Activated B cell treated with CpG ODN at 0.5 μM for 24 hours (primary cell): ENCODE data around the gene LCNL1. TPM values are rescaled to one million over a fixed set of nuclear protein-coding genes. Genes with fewer than 3 reads are reported as not detected.
A peak's percentile ranks its signal among the peaks of the same experiment; 100 is the strongest.

Experiments used
- ATAC-seq: fragments of 200-7000 bp; cut with Tn5 transposase; one replicate; pipeline ENCODE4 v1.10.0; 2021; ENCODE audit warnings: low read depth, mild to moderate bottlenecking, moderate library complexity
- CTCF ChIA-PET: fragments of 350-600 bp; sonication (Branson Sonifier 250); formaldehyde crosslinking; loops from one replicate; lab custom pipeline; 2021; ENCODE audit warnings: antibody characterized with exemption; lab: Charles Lee
- POLR2A ChIA-PET: fragments of 350-600 bp; sonication (Branson Sonifier 250); formaldehyde crosslinking; loops from one replicate; lab custom pipeline; 2021; ENCODE audit warnings: antibody characterized with exemption; lab: Charles Lee
- DNase-seq: peaks from one replicate; pipeline ENCODE4 v3.0.0; 2022
- H3K27ac Mint-ChIP-seq: one replicate; pipeline ENCODE4 v1.8.0; 2020; ENCODE audit warnings: mixed read lengths
- H3K27me3 Mint-ChIP-seq: one replicate; pipeline ENCODE4 v1.8.0; 2021; ENCODE audit warnings: mixed read lengths
- H3K36me3 Mint-ChIP-seq: one replicate; pipeline ENCODE4 v1.8.0; 2021; ENCODE audit warnings: low read depth, mixed read lengths
- H3K4me1 Mint-ChIP-seq: one replicate; pipeline ENCODE4 v1.8.0; 2021; ENCODE audit warnings: mixed read lengths
- H3K4me3 Mint-ChIP-seq: one replicate; pipeline ENCODE4 v1.8.0; 2020; ENCODE audit warnings: mild to moderate bottlenecking, mixed read lengths
- H3K9me3 Mint-ChIP-seq: one replicate; pipeline ENCODE4 v1.8.0; 2020; ENCODE audit warnings: mixed read lengths
- intact Hi-C: fragments of 100-400 bp; cut with micrococcal nuclease; formaldehyde crosslinking; loops from one replicate; pipeline ENCODE4 v1.15.1; 2024
- total RNA-seq: library from RNA; stranded (reverse); gene quantifications from 2 replicates; pipeline ENCODE4 v1.2.3, GENCODE V29; 2022
- TF ChIP-seq, protein P1 (sequence below): fragments of 200-600 bp; IDR thresholded peaks from one replicate; pipeline ENCODE4 v1.8.0; 2022; ENCODE audit warnings: antibody characterized with exemption, mild to moderate bottlenecking

LCNL1 gene
- total RNA-seq, 1 donor from 2014 or later = not detected

DNA sequence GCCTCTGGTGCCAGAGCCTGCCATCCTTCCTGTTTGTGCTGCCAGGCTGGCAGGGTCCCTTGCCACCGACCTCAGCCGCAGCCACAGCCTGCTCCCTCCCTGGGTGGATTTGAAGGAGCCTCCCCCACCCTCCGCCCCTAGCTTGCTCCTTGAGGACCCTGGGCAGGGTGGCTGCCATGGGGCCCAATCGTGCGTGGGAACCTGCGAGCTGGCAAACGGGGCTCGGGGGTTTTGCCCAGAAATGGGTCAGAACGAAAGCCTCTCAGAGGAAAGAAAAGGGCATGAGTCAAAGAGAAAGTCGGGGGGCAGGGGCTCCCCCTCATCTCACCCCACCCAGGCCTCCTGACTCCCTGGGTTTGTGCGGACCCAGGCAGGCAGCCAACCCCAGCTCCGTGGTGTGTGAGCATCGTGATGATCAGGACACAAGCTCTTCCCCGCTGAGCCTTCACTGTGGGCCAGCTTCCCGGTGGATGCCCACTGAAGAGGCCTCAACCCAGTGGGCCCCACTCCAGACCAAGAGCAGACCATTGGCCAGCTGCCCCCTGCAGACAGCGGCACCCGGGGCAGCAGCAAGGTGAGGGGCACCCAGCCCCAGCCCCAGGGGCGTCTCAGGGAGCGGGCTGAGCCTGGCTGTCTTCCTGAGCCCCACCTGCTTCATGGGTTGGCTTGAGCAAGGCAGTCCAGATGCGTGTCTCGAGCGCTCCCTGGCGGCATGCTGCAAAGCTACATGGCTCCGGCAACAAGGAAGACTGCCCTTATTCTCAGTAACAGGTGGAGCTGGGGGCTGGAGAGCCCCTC is 52.1 kb downstream of the LCNL1 start:
- peak overlapping the region; percentile 75 for H3K27ac Mint-ChIP-seq
- POLR2A ChIA-PET = interaction anchor here (0.5 to 2.6 kb wide), 23 partner anchors 8 to 483 kb away, joined by 3 to 12 read pairs (median 4); partner anchors contain the start of genes AJM1, NPDC1, RABL6 and TMEM141
- peak; percentile 65 for ATAC-seq
- peak overlapping the region; percentile 67 for H3K4me3 Mint-ChIP-seq
- H3K4me1 Mint-ChIP-seq = peaks cover 49% of the 10 kb centered on the region
- no peaks in the 10 kb centered on the region for H3K36me3 Mint-ChIP-seq
- CTCF ChIA-PET = interaction anchor here (0.7 to 4.3 kb wide), 32 partner anchors 8 to 277 kb away, joined by 3 to 58 read pairs (median 5); partner anchors contain the start of genes AJM1, C8G, CLIC3 and FBXW5
- H3K9me3 Mint-ChIP-seq = no peaks in the 10 kb centered on the region
- TF ChIP-seq, protein P1, sequence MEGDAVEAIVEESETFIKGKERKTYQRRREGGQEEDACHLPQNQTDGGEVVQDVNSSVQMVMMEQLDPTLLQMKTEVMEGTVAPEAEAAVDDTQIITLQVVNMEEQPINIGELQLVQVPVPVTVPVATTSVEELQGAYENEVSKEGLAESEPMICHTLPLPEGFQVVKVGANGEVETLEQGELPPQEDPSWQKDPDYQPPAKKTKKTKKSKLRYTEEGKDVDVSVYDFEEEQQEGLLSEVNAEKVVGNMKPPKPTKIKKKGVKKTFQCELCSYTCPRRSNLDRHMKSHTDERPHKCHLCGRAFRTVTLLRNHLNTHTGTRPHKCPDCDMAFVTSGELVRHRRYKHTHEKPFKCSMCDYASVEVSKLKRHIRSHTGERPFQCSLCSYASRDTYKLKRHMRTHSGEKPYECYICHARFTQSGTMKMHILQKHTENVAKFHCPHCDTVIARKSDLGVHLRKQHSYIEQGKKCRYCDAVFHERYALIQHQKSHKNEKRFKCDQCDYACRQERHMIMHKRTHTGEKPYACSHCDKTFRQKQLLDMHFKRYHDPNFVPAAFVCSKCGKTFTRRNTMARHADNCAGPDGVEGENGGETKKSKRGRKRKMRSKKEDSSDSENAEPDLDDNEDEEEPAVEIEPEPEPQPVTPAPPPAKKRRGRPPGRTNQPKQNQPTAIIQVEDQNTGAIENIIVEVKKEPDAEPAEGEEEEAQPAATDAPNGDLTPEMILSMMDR = no peak
- intact Hi-C loops = loop anchor here (1.0 kb wide), 5 partner anchors 31 to 248 kb away; partner anchors contain the start of gene AJM1
- DNase-seq = peak; percentile 82
- H3K27me3 Mint-ChIP-seq = no peaks in the 10 kb centered on the region

Other genes starting within 250 kb of the LCNL1 start
- gene LCN10, start 240.1 kb upstream of the LCNL1 start, total RNA-seq = 13.7 and 15.9 TPM in 2 replicates
- gene LCN6, start 234.5 kb upstream of the LCNL1 start, total RNA-seq = not detected in 2 replicates
- gene LCN8, start 224.8 kb upstream of the LCNL1 start, total RNA-seq = 5.3 and 6.9 TPM in 2 replicates
- gene LCN15, start 218.5 kb upstream of the LCNL1 start, total RNA-seq = not detected in 2 replicates
- 34.9 and 35.8 TPM in 2 replicates for gene TMEM141, start 191.6 kb upstream of the LCNL1 start, total RNA-seq
- gene CCDC183, start 186.7 kb upstream of the LCNL1 start, total RNA-seq = not detected in 2 replicates
- 70.1 and 75.0 TPM in 2 replicates for gene RABL6, start 175.0 kb upstream of the LCNL1 start, total RNA-seq
- gene AJM1, start 140.5 kb upstream of the LCNL1 start, total RNA-seq = 1.0 and 1.6 TPM in 2 replicates
- gene PHPT1, start 133.6 kb upstream of the LCNL1 start, total RNA-seq = 58.8 and 64.6 TPM in 2 replicates
- 5.2 and 6.1 TPM in 2 replicates for gene MAMDC4, start 130.6 kb upstream of the LCNL1 start, total RNA-seq
- 282 and 298 TPM in 2 replicates for gene EDF1, start 116.7 kb upstream of the LCNL1 start, total RNA-seq
- gene TRAF2, start 96.5 kb upstream of the LCNL1 start, total RNA-seq = 49.7 and 58.2 TPM in 2 replicates
- gene FBXW5, start 38.3 kb upstream of the LCNL1 start, total RNA-seq = 81.5 and 82.1 TPM in 2 replicates
- 0.69 and 3.4 TPM in 2 replicates for gene C8G, start 37.8 kb upstream of the LCNL1 start, total RNA-seq
- gene LCN12, start 30.7 kb upstream of the LCNL1 start, total RNA-seq = 2.4 TPM in 2 replicates
- gene PTGDS, start 5.5 kb upstream of the LCNL1 start, total RNA-seq = not detected in 2 replicates
- gene PAXX, start 9.4 kb downstream of the LCNL1 start, total RNA-seq = 43.4 and 47.8 TPM in 2 replicates
- gene CLIC3, start 13.6 kb downstream of the LCNL1 start, total RNA-seq = not detected in 2 replicates
- 4.5 and 7.5 TPM in 2 replicates for gene ABCA2, start 45.2 kb downstream of the LCNL1 start, total RNA-seq
- 3.9 and 5.0 TPM in 2 replicates for gene FUT7, start 49.1 kb downstream of the LCNL1 start, total RNA-seq
- gene NPDC1, start 63.2 kb downstream of the LCNL1 start, total RNA-seq = 0.18 TPM in 1 of 2 replicates, not detected in the other
- not detected in 2 replicates for gene ENTPD2, start 71.1 kb downstream of the LCNL1 start, total RNA-seq
- 0.80 and 0.81 TPM in 2 replicates for gene SAPCD2, start 87.6 kb downstream of the LCNL1 start, total RNA-seq
- gene UAP1L1, start 94.5 kb downstream of the LCNL1 start, total RNA-seq = 13.4 and 17.2 TPM in 2 replicates
- gene MAN1B1, start 104.0 kb downstream of the LCNL1 start, total RNA-seq = 33.6 and 37.7 TPM in 2 replicates
- gene DPP7, start 131.7 kb downstream of the LCNL1 start, total RNA-seq = 254 and 259 TPM in 2 replicates
- 0.22 TPM in 1 of 2 replicates, not detected in the other for gene GRIN1, start 156.2 kb downstream of the LCNL1 start, total RNA-seq
- gene LRRC26, start 187.1 kb downstream of the LCNL1 start, total RNA-seq = 0.31 TPM in 1 of 2 replicates, not detected in the other
- gene TMEM210, start 189.1 kb downstream of the LCNL1 start, total RNA-seq = not detected in 2 replicates
- 75.7 and 93.9 TPM in 2 replicates for gene ANAPC2, start 205.6 kb downstream of the LCNL1 start, total RNA-seq
- gene SSNA1, start 205.7 kb downstream of the LCNL1 start, total RNA-seq = 71.9 and 76.8 TPM in 2 replicates
- 9.3 and 11.4 TPM in 2 replicates for gene TPRN, start 217.7 kb downstream of the LCNL1 start, total RNA-seq
- 32.7 and 34.1 TPM in 2 replicates for gene TMEM203, start 222.7 kb downstream of the LCNL1 start, total RNA-seq
- 27.5 and 38.7 TPM in 2 replicates for gene NDOR1, start 222.7 kb downstream of the LCNL1 start, total RNA-seq
- gene RNF208, start 239.2 kb downstream of the LCNL1 start, total RNA-seq = 1.1 and 1.9 TPM in 2 replicates
- 0.39 and 0.53 TPM in 2 replicates for gene CYSRT1, start 242.2 kb downstream of the LCNL1 start, total RNA-seq
- not detected in 2 replicates for gene RNF224, start 244.5 kb downstream of the LCNL1 start, total RNA-seq
- not detected in 2 replicates for gene SLC34A3, start 247.9 kb downstream of the LCNL1 start, total RNA-seq